Measurements from ENCODE around the gene PRPSAP1. TPM values are rescaled to one million over a fixed set of nuclear protein-coding genes. Genes with fewer than 3 reads are reported as not detected.
A peak's percentile ranks its signal among the peaks of the same experiment; 100 is the strongest.

The PRPSAP1 gene
- total RNA-seq, 1 donor from 2014 or later: 92.6 TPM

DNA sequence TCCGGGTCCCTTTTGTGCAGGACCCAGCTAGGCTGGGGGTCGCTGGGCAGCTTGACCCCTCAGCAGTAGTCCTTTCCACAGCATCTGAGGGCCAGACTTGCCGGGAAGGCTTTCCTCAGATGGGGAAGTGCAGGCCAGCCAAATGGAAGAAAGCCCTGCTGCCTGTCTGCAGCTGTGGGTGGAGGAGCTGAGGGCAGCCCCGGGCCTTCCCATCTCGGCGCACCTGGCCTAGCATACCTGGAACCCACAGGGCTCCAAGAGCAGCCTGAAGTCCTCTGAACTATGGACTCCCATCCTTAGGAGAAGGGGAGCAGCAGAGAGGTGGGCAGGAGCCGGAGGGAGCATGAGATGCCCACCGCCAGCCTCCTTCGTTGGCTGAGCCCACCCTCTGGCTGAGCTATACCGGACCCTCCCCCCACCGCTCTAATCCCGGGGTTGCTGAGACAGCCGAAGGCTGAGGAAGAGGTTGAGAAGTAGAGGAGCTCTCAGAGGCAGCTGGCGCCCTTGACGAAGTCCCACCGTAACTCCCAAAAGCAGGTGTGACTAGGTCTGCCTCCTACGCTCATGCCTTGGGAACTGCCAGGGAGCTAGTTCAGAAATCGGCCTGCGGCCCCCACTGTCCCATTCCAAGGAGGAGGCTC lies 75.3 kb downstream of the PRPSAP1 start:
- Histone ChIP-seq H3K27ac (no peak overlapping the region), H3K9me3 (no peaks in the 10 kb centered on the region), H3K4me1 (peaks cover 14% of the 10 kb centered on the region), H3K36me3 (no peaks in the 10 kb centered on the region), H3K4me3 (no peak overlapping the region), H3K27me3 (no peaks in the 10 kb centered on the region)
- intact Hi-C loops (cut with DNase I): no loop called here
- TF ChIP-seq POLR2AphosphoS5 (IDR thresholded peaks at IDR 0.05; ENCODE audit: insufficient read depth in 1 of 2, low read depth in 1 of 2): no peak
- TF ChIP-seq, protein P1, sequence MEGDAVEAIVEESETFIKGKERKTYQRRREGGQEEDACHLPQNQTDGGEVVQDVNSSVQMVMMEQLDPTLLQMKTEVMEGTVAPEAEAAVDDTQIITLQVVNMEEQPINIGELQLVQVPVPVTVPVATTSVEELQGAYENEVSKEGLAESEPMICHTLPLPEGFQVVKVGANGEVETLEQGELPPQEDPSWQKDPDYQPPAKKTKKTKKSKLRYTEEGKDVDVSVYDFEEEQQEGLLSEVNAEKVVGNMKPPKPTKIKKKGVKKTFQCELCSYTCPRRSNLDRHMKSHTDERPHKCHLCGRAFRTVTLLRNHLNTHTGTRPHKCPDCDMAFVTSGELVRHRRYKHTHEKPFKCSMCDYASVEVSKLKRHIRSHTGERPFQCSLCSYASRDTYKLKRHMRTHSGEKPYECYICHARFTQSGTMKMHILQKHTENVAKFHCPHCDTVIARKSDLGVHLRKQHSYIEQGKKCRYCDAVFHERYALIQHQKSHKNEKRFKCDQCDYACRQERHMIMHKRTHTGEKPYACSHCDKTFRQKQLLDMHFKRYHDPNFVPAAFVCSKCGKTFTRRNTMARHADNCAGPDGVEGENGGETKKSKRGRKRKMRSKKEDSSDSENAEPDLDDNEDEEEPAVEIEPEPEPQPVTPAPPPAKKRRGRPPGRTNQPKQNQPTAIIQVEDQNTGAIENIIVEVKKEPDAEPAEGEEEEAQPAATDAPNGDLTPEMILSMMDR (IDR thresholded peaks at IDR 0.05): no peak
- TF ChIP-seq POLR2A (IDR thresholded peaks at IDR 0.05): no peak
- peak in 1 of 2 donors; percentile 74 for DNase-seq (ENCODE audit: extremely low spot score in 2 of 2)

DNA sequence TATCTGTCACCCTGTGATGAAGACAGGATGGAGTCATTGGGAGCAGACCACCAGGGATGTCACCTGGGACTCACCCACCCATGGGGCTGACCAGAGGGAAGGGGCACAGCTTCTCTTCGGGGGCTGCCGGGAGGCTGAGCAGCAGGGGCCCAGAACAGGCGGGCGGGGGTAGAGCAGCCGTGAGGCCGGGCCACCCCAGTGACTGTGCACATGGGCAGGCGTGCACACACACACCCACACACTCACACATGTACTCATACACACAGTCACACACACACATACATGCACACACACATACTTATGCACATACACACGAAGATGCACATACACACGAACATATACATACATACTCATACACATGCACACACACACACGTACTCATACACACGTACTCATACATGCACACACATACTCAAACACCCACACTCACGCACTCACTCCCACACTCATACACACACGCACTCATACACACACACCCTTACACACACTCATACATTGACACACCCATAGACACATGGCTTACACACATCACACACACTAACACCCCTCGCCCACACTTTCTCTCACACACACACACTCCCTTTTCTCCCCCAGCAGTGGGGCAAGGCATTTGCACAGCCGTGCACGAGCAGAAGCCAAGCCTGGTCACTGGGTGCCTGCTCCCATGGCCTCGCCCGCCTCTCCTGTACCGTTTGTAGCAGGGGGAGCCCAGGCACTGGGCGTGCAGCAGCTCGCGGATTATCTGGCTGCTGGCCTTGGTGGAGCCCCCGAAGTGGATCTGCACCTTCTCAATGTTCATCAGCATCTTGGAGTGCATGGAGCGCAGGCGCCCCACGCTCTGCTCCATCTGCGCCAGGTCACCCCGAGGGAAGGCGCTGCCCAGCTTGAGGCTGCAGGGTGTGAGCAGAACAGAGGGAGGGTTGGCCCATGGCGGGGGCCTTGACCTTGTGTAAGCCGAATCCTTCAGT lies 76.1 kb downstream of the PRPSAP1 start:
- Histone ChIP-seq H3K27ac (no peak overlapping the region), H3K4me1 (peaks cover 22% of the 10 kb centered on the region), H3K4me3 (no peak overlapping the region), H3K9me3 (no peaks in the 10 kb centered on the region), H3K36me3 (no peaks in the 10 kb centered on the region), H3K27me3 (no peaks in the 10 kb centered on the region)
- intact Hi-C loops (cut with DNase I): no loop called here
- TF ChIP-seq POLR2AphosphoS5 (IDR thresholded peaks at IDR 0.05; ENCODE audit: insufficient read depth in 1 of 2, low read depth in 1 of 2): no peak
- no peak for TF ChIP-seq POLR2A (IDR thresholded peaks at IDR 0.05)
- TF ChIP-seq, protein P1 (IDR thresholded peaks at IDR 0.05): no peak
- no peak for DNase-seq (ENCODE audit: extremely low spot score in 2 of 2)

DNA sequence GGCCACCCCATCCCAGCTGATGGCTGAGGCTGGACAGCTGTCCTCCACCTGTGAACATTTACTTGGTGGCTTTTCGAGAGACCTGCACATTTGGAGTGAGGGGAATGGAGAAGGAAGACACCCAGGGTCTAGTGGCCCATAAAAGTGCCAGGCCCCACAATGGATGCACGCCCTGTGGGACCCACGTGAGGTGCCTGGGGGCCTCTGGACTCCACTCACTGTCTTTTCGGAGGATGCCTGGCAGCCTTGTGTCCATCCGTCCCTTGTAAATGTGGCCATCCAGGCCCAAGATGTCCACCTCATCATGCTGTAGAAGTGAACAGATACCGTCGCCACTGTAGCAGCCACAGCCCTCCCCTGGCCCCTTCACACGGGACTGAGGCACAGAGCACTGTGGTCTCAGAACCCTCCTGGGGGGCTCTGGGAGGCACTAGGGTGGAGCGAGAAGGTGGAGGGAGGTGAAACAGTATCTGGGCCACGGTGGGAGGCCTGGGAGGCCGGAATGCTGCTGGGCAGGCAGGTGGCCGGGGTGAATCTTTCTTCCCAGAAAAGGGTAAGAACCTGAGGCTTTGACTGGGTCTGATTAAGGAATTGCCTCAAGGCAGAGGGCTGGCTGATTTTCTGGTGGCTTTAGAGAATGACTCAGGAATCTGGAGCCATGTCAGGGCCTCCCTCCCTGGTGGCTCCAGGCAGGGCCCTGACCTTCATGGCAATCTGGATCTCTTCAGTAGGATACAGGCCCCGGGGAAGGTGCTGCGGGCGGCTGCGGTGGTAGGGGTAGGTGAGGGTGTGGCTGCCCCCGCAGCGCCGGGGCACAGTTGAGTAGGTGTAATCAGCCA lies 77.0 kb downstream of the PRPSAP1 start:
- H3K4me3 ChIP-seq: no peak overlapping the region
- no peak for DNase-seq (ENCODE audit: extremely low spot score in 2 of 2)
- H3K4me1 ChIP-seq: peaks cover 31% of the 10 kb centered on the region
- no peaks in the 10 kb centered on the region for H3K36me3 ChIP-seq
- intact Hi-C loops (cut with DNase I): no loop called here
- no peaks in the 10 kb centered on the region for H3K9me3 ChIP-seq
- H3K27me3 ChIP-seq: no peaks in the 10 kb centered on the region
- TF ChIP-seq POLR2A (IDR thresholded peaks at IDR 0.05) (no peak), POLR2AphosphoS5 (IDR thresholded peaks at IDR 0.05; ENCODE audit: insufficient read depth in 1 of 2, low read depth in 1 of 2) (no peak)
- TF ChIP-seq, protein P1 (IDR thresholded peaks at IDR 0.05): no peak
- no peak overlapping the region for H3K27ac ChIP-seq

DNA sequence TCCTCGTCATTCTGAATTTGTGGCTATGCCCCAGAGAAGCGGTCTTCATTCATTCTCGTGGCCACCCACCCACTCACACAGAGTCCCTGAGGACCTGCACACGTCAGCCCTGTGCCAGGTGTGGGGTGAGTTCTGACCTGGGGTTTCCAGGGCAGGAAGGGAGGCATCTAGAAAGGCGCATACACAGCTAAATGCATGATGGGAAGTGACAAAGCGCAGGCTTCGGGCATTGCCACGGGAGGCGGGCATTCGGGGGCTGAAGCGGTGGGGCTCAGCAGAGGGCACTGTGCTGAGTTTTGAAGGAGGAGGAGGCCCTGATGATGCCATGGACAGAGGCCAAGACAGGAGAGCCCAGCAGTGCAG lies 77.7 kb downstream of the PRPSAP1 start:
- DNase-seq (ENCODE audit: extremely low spot score in 2 of 2): no peak
- Histone ChIP-seq H3K27me3 (no peaks in the 10 kb centered on the region), H3K4me1 (peaks cover 37% of the 10 kb centered on the region), H3K27ac (no peak overlapping the region), H3K4me3 (no peak overlapping the region), H3K9me3 (no peaks in the 10 kb centered on the region), H3K36me3 (no peaks in the 10 kb centered on the region)
- no peak for TF ChIP-seq POLR2A (IDR thresholded peaks at IDR 0.05)
- TF ChIP-seq, protein P1 (IDR thresholded peaks at IDR 0.05): no peak
- intact Hi-C loops (cut with DNase I): no loop called here

Data from vagina (tissue), 2 donors.